ENCODE data around the gene DMRT2. TPM values are rescaled to one million over a fixed set of nuclear protein-coding genes. Genes with fewer than 3 reads are reported as not detected.

Gene DMRT2
- total and polyA plus RNA-seq, 2 of the 13 experiments (the other 11 are each of a cell fraction or from before 2014, with no cell fraction given): not detected

GRCh38 chr9:1085086-1085485 lies 34.9 kb downstream of the DMRT2 start:
- Histone ChIP-seq H3K4me2 (ENCODE audit: low read depth, low read length) (no peak overlapping the region), H4K20me1 (ENCODE audit: insufficient read depth, low read length) (no peaks in the 10 kb centered on the region), H3K4me3 (replicated peaks in 1 of 3; ENCODE audit: insufficient read depth in 1 of 3, low read depth in 2 of 3, low read length in 3 of 3) (no peak overlapping the region), H3K9ac (ENCODE audit: insufficient read depth, low read depth, low read length) (no peak overlapping the region), H3K27ac (ENCODE audit: extremely low read length, insufficient read depth, low read length) (no peak overlapping the region), H3K27me3 (ENCODE audit: control insufficient read depth in 1 of 2, insufficient read depth in 2 of 2, low read length in 2 of 2) (no peaks in the 10 kb centered on the region), H2AFZ (ENCODE audit: low read length) (no peak overlapping the region), H3K79me2 (ENCODE audit: insufficient read depth, low read length) (no peaks in the 10 kb centered on the region), H3K36me3 (replicated peaks in 1 of 2; ENCODE audit: control insufficient read depth in 1 of 2, insufficient read depth in 2 of 2, low read length in 2 of 2) (no peaks in the 10 kb centered on the region), H3K4me1 (ENCODE audit: insufficient read depth, low read length) (no peaks in the 10 kb centered on the region), H3K9me3 (ENCODE audit: low read length) (no peaks in the 10 kb centered on the region)
- ATAC-seq (no peak), DNase-seq (ENCODE audit: low spot score) (no peak), FAIRE-seq (no peak)
- TF ChIP-seq HIC2 (CRISPR knock-in tag; IDR thresholded peaks at IDR 0.05; ENCODE audit: low read depth): no peak
- TF ChIP-seq SNAI1 (CRISPR knock-in tag; IDR thresholded peaks at IDR 0.05; ENCODE audit: borderline replicate concordance): no peak
- no peak for TF ChIP-seq ADNP (CRISPR knock-in tag; IDR thresholded peaks at IDR 0.05)
- TF ChIP-seq ATAD3A (CRISPR knock-in tag; IDR thresholded peaks at IDR 0.05): no peak
- no peak for TF ChIP-seq ZNF512 (CRISPR knock-in tag; IDR thresholded peaks at IDR 0.05)
- TF ChIP-seq CREM (IDR thresholded peaks at IDR 0.05): no peak
- no peak for TF ChIP-seq CREM (CRISPR knock-in tag; IDR thresholded peaks at IDR 0.05)
- TF ChIP-seq ARID5B (CRISPR knock-in tag; IDR thresholded peaks at IDR 0.05): no peak
- no peak for TF ChIP-seq SRY (CRISPR knock-in tag; IDR thresholded peaks at IDR 0.05)
- no peak for TF ChIP-seq GTF3A (CRISPR knock-in tag; conservative IDR thresholded peaks at IDR 0.05)
- no peak for TF ChIP-seq GFI1 (CRISPR knock-in tag; IDR thresholded peaks at IDR 0.05; ENCODE audit: borderline replicate concordance)
- 62% methylated on average over 4 of the region's 4 CpGs for WGBS (ENCODE audit: low lambda C conversion rate)
- no TSS peak for BruUV-seq (replicated peaks)
- intact Hi-C loops (cut with micrococcal nuclease; ENCODE audit: unreplicated experiment): no loop called here
- ChIA-PET CTCF (ENCODE audit: low intra/inter-chr PET ratio, low total read pairs) (no interaction called here), POLR2A (no interaction called here)
- in situ Hi-C loops (cut with HindIII; ENCODE audit: extremely low pct_ligation_motif_present, low pct_unique_long_range_greater_than_20kb): no loop called here

Data from HepG2 (cell line).